ENCODE measurements around the gene CCL21.

Gene CCL21

GRCh38 chr9:34701023-34701768 is 8.7 kb downstream of the CCL21 start:
- Histone ChIP-seq H3K27me3 (ENCODE audit: insufficient read depth, poor library complexity, severe bottlenecking) (peaks cover 10% of the 10 kb centered on the region), H3K27ac (replicated peaks) (no peak overlapping the region), H3K4me3 (replicated peaks; ENCODE audit: insufficient read depth, low read length) (peak overlapping the region; percentile 35)
- peak; percentile 29 to 53 for DNase-seq (ENCODE audit: low read depth in 1 of 2, low spot score in 1 of 2)
- TF ChIP-seq POLR2AphosphoS5 (IDR thresholded peaks at IDR 0.05; ENCODE audit: low read depth) (no peak), CTCF (IDR thresholded peaks at IDR 0.05; ENCODE audit: insufficient read depth, low read length) (peak; percentile 24)

- H3K4me3 ChIP-seq (replicated peaks; ENCODE audit: insufficient read depth, low read length), result no peak overlapping the region
- no peaks in the 10 kb centered on the region for H3K27me3 ChIP-seq (ENCODE audit: insufficient read depth, poor library complexity, severe bottlenecking)
- H3K27ac ChIP-seq (replicated peaks), result no peak overlapping the region
- TF ChIP-seq GABPA (IDR thresholded peaks at IDR 0.05; ENCODE audit: low read depth) (no peak), REST (IDR thresholded peaks at IDR 0.05; ENCODE audit: insufficient replicate concordance, low read depth) (no peak)
- no peak for DNase-seq (ENCODE audit: low read depth in 1 of 2, low spot score in 1 of 2)
Measured at GRCh38 chr9:34694811-34695210, 15.1 kb downstream of the CCL21 start.

GRCh38 chr9:34693560-34693959 is 16.4 kb downstream of the CCL21 start:
- H3K4me3 ChIP-seq (replicated peaks; ENCODE audit: insufficient read depth, low read length), result no peak overlapping the region
- no peak for TF ChIP-seq SPI1 (IDR thresholded peaks at IDR 0.05; ENCODE audit: borderline replicate concordance, low read depth)
- no peak for TF ChIP-seq CTCF (IDR thresholded peaks at IDR 0.05; ENCODE audit: insufficient read depth, low read length)
- TF ChIP-seq REST (IDR thresholded peaks at IDR 0.05; ENCODE audit: insufficient replicate concordance, low read depth), result no peak
- no peak for TF ChIP-seq GABPA (IDR thresholded peaks at IDR 0.05; ENCODE audit: low read depth)
- TF ChIP-seq POLR2AphosphoS5 (IDR thresholded peaks at IDR 0.05; ENCODE audit: low read depth), result no peak
- H3K27ac ChIP-seq (replicated peaks), result no peak overlapping the region
- no peaks in the 10 kb centered on the region for H3K27me3 ChIP-seq (ENCODE audit: insufficient read depth, poor library complexity, severe bottlenecking)
- DNase-seq (ENCODE audit: low read depth in 1 of 2, low spot score in 1 of 2), result no peak

GRCh38 chr9:34691936-34692315 is 18.0 kb downstream of the CCL21 start:
- no peak overlapping the region for H3K4me3 ChIP-seq (replicated peaks; ENCODE audit: insufficient read depth, low read length)
- H3K27me3 ChIP-seq (ENCODE audit: insufficient read depth, poor library complexity, severe bottlenecking), result no peaks in the 10 kb centered on the region
- H3K27ac ChIP-seq (replicated peaks), result no peak overlapping the region
- DNase-seq (ENCODE audit: low read depth in 1 of 2, low spot score in 1 of 2), result no peak
- TF ChIP-seq POLR2AphosphoS5 (IDR thresholded peaks at IDR 0.05; ENCODE audit: low read depth) (no peak), REST (IDR thresholded peaks at IDR 0.05; ENCODE audit: insufficient replicate concordance, low read depth) (no peak)
